OCI-LY7 (cell line): Measurements from ENCODE around the gene SOD3.

Experiments
- CTCF ChIP-seq: fragments of 200-600 bp; sonication (generic); conservative IDR thresholded peaks from 2 replicates; pipeline ENCODE4 v1.5.1; 2014; ENCODE audit warnings: mild to moderate bottlenecking, antibody characterized with exemption, low read length, moderate library complexity, mixed read lengths
- EZH2phosphoT487 ChIP-seq: fragments of 200-600 bp; sonication (generic); IDR thresholded peaks from 2 replicates; pipeline ENCODE4 v1.6.1; 2018; ENCODE audit warnings: low read depth, borderline replicate concordance, mild to moderate bottlenecking, mixed run types, antibody characterized with exemption, low read length, moderate library complexity, mixed read lengths

- TF ChIP-seq CTCF (no peak), EZH2phosphoT487 (no peak)
Observed at GRCh38 chr4:24754571-24754970, 40.8 kb upstream of the SOD3 start.
